Uterine smooth muscle cell (primary cell): ENCODE data around the gene GRN. TPM values are rescaled to one million over a fixed set of nuclear protein-coding genes. Genes with fewer than 3 reads are reported as not detected.

Experiments used
- total RNA-seq: library from RNA; depleted of rRNA; stranded (reverse); fragments of >200 nt; gene quantifications from 2 replicates; pipeline ENCODE4 v1.2.3, GENCODE V29; 2014

Gene GRN
- total RNA-seq = 124 and 289 TPM in 2 replicates

DNA sequence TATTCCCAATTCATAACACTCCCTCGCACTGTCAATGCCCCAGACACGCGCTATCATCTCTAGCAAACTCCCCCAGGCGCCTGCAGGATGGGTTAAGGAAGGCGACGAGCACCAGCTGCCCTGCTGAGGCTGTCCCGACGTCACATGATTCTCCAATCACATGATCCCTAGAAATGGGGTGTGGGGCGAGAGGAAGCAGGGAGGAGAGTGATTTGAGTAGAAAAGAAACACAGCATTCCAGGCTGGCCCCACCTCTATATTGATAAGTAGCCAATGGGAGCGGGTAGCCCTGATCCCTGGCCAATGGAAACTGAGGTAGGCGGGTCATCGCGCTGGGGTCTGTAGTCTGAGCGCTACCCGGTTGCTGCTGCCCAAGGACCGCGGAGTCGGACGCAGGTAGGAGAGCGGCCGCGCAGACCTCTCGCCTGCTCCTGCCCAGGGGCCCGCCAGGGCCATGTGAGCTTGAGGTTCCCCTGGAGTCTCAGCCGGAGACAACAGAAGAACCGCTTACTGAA is at the start of gene GRN:
Gene GRN, plus strand, starts transcription at position 364 of the 515 bp plus-strand sequence. CDS start 3,863 bp downstream, outside the sequence.

DNA sequence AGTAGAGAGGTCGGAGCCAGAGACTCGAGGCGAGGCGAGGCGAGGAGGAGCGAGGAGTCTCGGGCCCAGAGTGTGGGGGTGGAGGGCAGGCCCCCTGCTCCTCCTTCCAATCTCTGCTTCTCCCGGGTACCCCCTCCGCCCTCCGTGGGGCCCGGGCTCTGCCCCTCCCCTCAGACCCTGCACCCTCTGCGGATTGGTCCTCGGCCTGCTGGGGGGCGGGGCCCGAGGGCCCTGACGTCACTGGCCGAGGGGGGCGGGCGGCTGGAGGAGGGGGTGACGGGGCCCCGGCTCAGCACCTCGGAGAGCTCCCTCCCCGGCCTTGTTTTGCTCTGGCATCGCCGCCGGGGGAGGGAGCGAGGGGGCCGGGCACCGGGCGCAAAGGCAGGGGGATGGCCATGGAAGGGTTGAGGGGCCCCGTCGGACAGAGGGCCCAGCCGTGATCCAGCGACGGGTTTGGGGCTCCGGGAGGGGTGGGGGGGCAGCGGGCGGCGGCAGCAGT is 36.7 kb upstream of the GRN start, which contains the start of gene RUNDC3A:
Gene RUNDC3A, plus strand, starts transcription at position 282 of the 499 bp plus-strand sequence. CDS start 232 bp downstream, outside the sequence.

GRCh38 chr17:44324571-44325275 is 20.4 kb upstream of the GRN start, which contains the start of gene SLC25A39:
SLC25A39 (minus strand) TSS chr17:44324823; CDS start chr17:44323562, 1,261 bp downstream.

GRCh38 chr17:44363613-44364159 is 18.6 kb downstream of the GRN start, which contains the start of gene FAM171A2:
FAM171A2 (minus strand) TSS chr17:44363853; CDS start chr17:44363714, 139 bp downstream.

DNA sequence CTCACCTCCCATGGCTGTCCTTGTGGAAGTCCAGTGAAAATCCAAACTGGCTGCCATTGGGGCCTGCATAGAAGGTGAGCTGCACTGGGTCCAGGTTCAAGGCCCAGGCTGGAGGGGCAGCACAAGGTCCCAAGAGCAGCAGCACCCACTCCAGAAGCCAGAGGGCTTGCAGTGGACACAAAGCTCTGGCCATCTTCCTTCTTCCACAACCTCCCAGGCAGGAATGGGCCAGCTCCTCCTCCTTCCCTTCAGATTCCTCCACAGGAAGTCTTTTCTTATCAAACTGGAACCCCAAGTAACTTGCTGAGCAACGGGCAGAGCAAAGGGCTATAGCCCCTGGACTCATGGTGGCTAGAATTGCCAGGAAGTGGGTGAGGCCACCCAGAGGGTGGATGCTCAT is 44.2 kb downstream of the GRN start, which contains the start of gene ITGA2B:
Gene ITGA2B, minus strand, starts transcription at position 369 of the 400 bp plus-strand sequence. Its CDS starts 176 bp downstream, at position 193.

Other genes with a start within 250 kb of the GRN start
- gene HDAC5, start 221.7 kb upstream of the GRN start, total RNA-seq = 66.2 and 79.5 TPM in 2 replicates
- gene HROB, start 203.4 kb upstream of the GRN start, total RNA-seq = 1.00 and 5.1 TPM in 2 replicates
- under 0.01 and 0.25 TPM in 2 replicates for gene ASB16, start 174.6 kb upstream of the GRN start, total RNA-seq
- gene TMUB2, start 158.3 kb upstream of the GRN start, total RNA-seq = 24.5 and 28.1 TPM in 2 replicates
- 40.2 and 46.3 TPM in 2 replicates for gene ATXN7L3, start 145.4 kb upstream of the GRN start, total RNA-seq
- 42.6 and 43.5 TPM in 2 replicates for gene UBTF, start 125.6 kb upstream of the GRN start, total RNA-seq
- gene SLC4A1, start 77.2 kb upstream of the GRN start, total RNA-seq = not detected in 2 replicates
- not detected in 2 replicates for gene RUNDC3A, start 36.7 kb upstream of the GRN start, total RNA-seq
- 71.4 and 72.8 TPM in 2 replicates for gene SLC25A39, start 20.5 kb upstream of the GRN start, total RNA-seq
- 1.8 and 4.0 TPM in 2 replicates for gene FAM171A2, start 18.6 kb downstream of the GRN start, total RNA-seq
- gene ITGA2B, start 44.3 kb downstream of the GRN start, total RNA-seq = 0.22 and 1.7 TPM in 2 replicates
- gene GPATCH8, start 158.1 kb downstream of the GRN start, total RNA-seq = 22.6 and 24.2 TPM in 2 replicates
- gene FZD2, start 212.2 kb downstream of the GRN start, total RNA-seq = 11.2 and 31.4 TPM in 2 replicates